NCI-H82 (cell line): ENCODE measurements around the gene FUS.
"Not testable (repeated sequence)": the region's sequence is repeated elsewhere in the genome, so short reads cannot be mapped to it uniquely, and the experiment has no call there.

ENCODE experiments used
- DNase-seq: peaks from one replicate; lab custom pipeline; 2025; lab: John Stamatoyannopoulos, UW

FUS gene

DNA sequence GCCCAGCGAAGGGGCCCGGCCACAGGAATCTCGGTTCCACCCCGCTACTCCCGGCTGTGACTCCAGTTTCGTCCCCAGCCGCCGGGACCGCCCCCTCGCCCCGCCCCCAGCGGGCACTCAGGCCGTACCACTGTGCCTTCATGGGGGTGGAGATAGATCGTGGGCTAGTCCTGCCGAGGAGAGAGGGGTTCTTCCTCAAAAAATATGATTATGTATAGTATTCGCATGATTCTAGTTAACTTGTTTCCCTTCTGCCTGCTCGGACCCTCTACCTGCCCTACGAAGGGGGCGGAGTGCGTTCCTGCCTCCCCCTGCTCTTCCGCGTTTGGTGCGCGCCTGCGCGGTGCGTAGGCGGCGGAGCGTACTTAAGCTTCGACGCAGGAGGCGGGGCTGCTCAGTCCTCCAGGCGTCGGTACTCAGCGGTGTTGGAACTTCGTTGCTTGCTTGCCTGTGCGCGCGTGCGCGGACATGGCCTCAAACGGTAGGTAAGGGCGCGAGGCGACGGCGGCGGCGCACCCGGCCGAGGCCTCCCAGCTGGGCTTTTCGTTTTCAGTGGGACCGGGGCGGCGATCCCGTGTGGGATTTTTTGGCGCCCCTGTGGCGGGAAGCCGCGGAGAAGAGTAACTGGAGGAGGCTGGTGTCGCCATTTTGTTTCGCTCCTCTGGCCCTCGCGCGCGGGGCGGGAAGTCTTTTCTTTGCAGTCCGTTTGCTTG, at the start of gene FUS:
Gene FUS, plus strand, starts transcription at position 393 of the 713 bp plus-strand sequence. Its CDS starts 76 bp downstream, at position 469.
- peak; percentile 90 for DNase-seq

DNA sequence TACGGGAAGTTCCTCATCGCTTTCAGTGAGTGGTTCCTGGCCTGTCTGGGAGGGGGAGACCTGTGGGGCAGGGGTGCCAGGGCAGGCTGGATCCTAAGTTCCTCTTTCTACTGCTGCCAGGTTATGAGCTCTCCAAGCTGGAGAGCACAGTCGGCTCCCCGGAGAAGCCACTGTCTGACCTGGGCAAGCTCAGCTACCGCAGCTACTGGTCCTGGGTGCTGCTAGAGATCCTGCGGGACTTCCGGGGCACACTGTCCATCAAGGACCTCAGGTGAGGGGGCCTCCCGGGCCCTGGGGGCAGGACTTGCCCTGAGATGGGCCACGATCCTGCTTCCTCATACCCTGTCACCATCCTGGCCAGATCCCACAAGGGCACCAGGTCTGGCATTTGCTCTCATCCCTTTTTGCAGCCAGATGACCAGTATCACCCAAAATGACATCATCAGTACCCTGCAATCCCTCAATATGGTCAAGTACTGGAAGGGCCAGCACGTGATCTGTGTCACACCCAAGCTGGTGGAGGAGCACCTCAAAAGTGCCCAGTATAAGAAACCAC, 49.5 kb upstream of the FUS start:
- no peak for DNase-seq

DNA sequence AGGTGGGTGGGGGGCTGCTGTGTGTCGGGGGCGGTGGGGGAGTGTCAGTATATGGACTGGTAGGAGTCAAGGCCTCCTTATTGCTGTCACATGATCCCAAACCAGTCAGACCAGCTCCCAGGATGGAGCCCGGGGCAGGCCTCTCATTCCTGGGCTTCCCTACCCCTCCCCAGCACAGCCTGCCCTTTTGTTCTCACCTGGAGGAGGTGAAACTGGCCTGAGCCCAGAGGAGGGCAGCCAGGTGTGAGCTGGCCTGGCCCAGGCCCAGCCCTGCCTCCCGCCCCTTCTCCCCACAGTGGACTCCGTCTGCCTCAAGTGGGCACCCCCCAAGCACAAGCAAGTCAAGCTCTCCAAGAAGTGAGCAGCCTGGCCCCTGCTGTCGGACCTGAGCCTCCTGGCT, 49.0 kb upstream of the FUS start:
- no peak for DNase-seq

DNA sequence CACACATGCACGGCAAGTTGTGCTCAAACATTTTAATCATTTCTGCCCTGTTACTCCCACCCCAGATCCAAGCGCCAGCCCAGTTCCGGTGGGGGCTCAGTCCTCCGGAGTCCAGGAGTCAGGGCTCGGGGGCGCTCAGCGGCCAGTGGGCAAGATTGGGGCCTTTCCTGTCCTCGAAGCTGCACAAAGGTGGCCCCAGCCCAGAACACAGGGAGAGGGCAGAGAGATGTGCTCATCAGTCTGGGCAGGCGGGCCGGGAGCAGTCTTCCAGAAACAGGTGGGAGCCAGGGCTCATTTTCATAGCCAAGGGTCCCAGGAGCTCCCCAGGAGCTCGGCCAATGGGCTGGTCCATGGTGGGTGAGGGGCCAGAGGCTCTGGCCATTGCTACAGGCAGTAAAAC, 48.5 kb upstream of the FUS start:
- no peak for DNase-seq

DNA sequence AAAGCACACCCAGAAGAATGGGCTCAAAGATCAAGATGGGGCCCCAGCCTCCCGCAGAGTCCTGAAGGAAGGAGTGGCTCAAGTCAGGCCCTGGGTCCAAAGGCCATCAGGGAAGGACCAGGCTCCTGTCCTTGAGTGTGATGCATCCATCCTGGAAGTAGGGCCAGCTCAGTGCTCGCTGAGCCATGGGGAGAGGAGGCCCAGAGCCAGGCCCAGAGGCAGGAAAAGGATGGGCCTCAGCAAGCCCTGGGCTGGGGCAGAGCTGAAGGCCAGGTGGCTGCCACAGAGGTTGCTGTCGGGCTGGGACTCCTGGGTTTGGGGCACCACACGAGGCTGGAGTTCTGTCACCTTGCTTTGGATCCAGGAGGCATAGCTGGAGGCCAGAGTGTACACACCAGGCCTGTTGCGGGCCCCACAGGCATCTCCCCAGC, 48.1 kb upstream of the FUS start:
- DNase-seq: no peak

DNA sequence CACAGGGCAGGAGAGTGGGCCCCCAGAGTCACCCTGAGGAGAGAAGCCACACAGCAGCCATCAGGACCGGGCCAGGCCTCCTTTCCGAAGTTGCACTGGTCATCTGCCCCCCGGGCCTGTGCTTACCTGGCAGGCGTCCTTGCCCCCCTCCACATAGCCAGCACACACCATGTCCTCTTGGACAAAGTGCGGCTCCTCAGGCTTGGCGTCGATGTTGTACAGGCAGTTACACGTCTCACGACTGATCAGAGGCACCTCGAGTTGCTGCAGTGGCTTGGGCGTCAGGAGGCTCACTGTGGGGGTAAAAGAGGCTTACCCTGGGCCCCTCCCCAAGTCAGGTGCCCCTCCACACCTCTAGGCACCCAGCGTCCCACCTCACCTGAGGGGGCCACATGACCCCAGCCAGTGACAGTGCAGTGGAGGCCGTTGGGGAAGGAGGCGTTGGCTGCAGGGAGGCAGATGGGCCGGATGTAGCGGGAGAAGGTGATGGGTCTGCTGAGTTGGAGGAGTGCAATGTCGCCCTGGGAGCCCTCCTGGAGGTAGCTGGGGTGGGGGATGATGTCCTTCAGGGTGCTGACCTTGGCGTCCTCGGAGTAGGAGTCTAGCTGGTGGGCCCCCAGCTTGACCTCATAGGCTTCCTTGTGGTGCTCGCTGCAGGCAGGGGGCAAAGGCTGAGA, 47.5 kb upstream of the FUS start:
- no peak for DNase-seq

DNA sequence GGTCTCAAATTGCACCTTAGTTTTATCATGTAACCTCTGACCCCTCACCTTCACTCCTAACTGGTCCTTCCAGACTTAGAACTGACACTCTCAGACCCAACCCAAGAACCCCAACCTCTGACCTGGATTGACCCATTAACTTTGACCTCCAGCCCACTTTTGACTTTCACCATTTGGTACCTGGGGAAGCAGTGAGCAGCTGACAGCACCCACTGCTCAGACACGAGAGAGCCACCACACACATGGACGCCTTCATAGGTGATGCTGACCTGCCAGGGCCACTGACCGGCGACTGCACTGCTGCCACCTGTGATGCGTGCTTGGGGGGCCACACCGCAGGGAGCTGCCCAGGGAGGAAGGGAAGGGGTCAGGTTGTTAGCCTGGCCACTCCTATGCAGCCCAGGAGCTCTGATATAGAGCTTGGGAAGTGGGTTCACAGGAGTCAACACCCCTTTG, 46.9 kb upstream of the FUS start:
- no peak for DNase-seq

DNA sequence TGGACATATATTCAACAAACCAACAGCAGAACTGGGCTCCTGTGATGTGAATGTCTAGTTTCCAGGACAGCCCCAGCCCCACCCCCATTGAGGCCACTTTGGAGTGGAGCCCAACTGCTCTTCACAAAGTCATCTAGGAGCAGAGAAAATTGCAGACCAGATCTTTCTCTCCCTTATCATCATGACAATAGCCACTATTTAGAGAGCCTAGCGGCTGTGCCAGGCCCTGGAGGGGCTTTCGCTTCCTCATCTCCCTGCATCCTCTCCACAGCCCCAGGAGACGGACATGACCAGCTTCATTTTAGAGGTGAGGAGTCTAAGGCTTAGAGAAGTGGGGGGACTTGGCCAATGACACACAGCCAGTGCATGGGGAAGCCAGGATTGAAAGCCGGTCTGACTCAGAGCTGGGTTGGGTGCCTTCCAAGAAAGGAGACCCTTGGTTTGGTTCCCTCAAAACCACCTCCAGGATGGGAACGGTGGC, 45.8 kb upstream of the FUS start:
- DNase-seq: no peak

DNA sequence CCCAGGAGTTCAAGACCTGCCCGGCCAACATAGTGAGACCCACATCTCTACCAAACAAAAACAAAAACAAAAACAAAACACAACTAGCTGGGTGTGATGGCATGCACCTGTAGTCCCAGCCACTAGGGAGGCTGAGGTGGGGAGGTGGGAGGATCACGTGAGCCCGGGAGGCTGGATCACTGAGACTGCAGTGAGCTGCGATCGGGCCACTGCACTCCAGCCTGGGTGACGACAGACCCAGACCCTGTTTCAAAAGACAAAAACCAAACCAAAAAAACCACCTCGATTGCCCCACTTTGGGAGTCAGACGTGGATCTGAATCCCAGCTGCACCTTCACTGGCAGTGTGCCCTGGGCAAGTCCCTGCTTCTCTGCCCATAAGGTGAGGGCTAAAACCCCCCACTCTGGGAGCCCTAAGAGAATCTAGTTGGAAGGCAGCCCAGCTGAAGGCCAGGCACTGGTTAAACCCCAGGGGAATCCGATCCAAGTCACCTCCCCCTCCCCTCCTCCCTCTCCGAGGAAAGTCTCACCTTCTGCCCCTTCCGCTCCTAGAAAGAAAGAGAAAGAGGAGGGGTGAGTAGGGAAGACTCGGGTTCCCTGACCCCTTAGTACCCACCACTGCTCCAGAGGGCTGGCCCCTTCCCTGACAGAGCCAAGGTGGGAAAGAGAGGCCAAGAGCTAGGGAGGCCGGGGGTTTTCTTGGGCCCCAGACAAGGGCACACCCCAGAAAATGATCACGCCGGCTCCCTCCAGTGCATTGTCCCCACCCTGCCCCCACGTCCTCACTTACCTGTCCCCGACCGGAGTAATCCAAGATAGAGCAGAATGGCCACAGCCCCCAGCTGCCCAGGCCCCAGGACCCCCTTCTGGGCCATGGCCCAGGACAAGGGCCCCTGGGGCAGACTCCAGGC, 45.1 kb upstream of the FUS start:
- peak; percentile 87 for DNase-seq

DNA sequence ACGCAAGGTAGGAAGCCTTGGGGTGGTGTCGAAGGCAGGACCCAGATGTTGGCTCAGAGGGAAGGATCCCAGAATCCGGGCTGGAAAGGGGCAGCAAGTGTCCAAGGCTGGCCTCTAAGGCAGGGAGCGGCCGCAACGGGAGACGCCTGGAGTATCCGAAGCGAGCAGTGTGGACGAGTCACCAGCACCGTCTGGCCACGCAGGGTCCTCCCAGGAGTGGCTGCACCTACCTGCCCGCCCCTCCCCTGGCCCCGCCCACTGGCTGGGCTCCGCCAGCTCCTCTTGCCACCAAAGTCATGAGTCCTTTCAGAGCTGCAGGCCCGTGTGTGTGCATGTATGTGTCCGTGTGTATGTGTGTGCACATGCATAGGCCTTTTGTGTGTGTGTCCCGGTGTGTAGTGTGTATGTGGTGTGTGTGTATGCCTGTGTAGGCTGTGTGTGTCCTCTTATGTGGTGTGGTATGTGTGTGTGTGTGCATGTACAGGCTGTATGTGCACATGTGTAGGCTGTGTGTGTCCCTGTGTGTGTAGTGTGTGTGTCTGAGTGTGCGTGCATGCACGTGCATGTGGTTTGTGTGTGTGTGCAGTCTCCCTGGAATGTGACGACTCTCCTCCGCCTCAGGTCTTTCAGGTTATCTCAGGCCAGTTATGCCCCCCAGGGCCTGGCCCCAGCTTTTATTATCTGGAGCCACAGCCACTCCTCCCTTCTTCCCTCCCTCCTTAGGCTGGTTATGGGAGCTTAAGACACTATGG, 44.2 kb upstream of the FUS start, which contains the start of gene PRSS8:
Gene PRSS8, minus strand, starts transcription at position 193 of the 752 bp plus-strand sequence. CDS start 229 bp downstream, outside the sequence.
- peak; percentile 14 for DNase-seq

DNA sequence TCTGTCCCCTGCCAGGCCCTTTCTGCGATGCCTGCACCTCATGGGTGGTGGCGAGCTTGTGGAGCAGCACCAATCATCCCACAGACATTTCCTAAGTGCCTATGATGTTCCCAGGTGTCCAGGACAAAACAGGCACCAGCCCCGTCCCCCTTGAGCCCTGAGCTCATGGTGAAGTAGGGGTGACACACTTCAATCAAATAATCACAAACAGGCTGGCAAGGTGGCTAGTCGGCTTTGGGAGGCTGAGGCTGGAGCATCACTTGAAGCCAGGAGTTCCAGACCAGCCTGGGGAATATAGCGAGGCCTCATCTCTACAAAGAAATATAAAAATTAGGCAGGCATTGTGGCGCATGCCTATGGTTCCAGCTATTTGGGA, 43.7 kb upstream of the FUS start:
- no peak for DNase-seq

DNA sequence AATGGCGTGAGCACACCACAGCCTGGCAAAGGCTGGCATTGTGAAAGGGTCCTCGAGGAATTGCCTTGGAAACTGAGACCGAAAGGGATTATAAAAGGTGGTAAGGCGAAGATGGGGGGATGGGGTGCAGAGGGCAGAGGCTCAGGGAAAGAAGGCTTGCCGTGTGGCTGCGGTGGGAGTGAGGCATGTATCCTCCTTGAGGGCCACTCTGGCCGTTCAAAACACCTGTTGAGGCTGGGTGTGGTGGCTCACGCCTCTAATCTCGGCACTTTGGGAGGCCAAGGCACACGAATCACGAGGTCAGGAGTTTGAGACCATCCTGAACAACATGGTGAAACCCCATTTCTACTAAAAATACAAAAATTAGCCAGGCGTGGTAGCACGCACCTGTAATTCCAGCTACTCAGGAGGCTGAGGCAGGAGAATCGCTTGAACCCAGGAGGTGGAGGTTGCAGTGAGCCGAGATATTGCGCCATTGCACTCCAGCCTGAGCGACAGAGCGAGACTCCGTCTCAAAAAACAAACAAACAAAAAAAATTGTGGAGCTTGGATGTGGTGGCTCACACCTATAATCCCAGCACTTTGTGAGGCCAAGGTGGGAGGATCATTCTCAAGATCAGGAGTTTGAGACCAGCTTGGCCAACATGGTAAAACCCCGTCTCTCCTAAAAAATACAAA, 43.0 kb upstream of the FUS start:
- DNase-seq: not testable (repeated sequence)

DNA sequence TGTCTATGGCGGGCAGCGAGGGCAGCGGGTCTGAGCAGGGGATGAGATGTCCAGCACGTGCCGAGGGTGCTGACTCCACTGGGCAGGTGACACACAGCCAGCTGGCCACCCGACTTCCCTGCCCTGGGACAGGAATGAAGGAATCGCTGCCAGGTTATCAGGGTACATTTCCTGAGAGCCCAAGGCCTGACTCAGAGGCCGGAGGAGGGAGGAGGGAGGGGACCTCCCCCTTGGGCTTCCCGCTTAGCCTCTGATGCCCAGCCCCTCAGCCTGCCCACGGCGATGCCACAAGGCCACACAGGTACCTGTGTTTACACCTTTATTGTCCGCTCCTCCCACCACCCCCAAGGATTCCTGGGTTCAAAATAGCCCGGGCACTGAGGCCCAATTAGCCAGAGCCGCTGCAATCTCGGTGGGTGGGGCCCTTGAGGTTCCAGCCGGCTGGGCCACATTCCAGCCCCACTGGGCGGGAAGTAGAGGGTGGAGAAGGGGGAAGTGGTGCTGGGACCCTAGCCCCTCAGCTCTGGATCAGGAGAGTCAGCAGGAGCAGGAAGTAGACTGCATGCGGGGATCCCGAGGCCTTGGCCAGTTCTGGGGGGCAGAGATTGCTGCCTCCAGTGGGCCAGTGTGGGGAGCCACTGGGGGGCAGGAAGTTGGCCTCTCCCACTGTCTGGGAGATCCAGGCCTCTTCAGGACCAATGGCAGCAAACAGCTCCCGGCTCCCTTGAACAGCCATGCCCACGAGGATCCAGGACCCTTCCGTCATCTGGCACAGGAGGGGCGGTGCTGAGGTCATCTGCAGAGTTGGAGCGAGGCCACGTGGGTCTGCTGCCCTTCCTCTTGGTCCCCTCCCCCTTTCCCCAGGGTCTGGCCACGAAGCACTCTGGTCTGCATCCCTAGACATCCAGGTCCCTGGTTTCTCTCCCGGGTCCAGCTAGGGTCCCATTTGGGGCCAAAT, 41.0 kb upstream of the FUS start:
- no peak for DNase-seq

DNA sequence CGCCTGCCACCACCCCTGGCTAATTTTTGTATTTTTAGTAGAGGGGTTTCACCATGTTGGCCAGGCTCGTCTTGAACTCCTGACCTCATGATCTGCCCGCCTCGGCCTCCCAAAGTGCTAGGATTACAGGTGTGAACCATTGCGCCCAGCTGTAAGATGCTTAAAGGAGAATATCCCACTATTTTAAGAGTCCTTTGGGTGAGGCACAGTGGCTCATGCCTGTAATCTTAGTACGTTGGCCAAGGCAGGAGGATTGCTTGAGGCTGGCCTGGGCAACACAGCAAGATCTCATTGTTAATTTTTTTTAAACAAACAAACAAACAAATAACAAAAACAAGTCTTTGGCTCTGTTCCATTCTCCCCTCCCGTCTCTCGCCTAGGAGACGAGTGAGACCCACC, 38.9 kb upstream of the FUS start:
- not testable (repeated sequence) for DNase-seq

DNA sequence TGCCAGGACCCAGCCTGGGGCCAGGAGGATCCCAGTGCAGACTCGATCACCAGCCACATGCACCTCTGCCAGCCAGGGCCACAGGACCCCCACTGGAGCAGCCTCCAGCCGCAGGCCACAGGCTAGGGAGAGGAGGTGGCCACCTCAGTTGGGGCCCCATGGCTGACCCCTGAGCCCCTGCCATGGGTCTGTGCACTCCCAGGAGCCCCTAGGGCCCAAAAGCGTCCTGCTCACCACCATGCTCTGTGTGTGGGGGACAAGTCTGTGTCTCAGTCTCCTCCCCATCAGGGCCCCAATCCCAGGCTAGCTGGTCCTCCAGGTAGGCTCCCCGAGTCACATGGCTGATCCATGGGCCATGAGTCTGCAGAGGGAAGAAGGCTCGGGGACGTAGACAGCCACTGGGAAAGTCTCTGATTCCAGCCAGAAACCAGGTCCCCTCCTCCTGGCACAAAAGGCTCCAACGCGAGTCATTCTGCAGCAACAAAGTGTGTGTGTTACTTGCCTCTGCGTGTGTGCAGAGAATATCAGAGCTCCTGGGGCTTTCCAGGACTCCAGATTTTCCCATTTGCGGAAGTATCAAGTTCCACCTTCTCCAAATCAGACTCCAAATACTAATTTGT, 38.3 kb upstream of the FUS start:
- DNase-seq: no peak

DNA sequence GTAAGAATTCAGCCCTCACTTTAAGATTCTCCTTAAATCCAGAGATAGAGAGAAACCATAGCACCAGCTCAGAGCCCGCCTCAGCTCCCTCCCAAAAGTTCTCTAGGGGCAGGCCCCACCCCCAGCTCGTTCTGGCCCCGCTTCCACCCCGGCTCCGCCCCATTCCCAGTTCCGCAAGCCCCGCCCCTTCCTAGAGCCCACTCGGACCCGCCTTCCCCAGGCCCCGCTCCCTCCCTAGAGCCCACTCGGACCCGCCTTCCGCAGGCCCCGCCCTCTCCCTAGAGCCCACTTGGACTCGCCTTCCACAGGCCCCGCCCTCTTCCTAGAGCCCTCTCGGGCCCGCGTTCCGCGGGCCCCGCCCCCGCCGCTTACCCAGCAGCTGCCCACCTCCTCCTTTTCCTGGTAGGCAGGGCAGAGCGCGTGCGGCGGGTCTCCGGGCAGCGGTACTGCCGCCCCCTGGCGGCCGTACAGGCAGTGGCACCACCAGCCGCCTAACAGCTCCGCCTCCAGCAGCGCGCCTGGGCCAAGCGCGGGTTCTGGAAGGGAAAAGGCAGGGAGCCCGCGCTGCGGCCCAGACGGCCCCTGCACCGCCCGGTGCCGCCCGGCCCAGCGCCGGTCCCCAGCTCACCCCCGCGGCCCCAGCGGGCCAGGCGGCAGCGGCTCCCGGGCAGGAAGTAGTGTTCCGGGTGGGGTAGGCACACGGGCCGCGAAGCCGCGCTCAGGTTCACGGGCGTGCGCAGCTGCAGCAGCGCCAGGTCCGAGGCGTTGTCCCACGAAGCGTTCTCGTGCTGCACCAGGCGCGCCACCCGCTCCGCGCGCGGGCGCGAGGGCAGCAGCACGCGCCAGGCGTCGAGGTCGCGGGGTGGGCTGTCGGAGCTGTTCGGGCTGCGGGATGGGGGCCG, 37.6 kb upstream of the FUS start:
- DNase-seq: peak; percentile 99

DNA sequence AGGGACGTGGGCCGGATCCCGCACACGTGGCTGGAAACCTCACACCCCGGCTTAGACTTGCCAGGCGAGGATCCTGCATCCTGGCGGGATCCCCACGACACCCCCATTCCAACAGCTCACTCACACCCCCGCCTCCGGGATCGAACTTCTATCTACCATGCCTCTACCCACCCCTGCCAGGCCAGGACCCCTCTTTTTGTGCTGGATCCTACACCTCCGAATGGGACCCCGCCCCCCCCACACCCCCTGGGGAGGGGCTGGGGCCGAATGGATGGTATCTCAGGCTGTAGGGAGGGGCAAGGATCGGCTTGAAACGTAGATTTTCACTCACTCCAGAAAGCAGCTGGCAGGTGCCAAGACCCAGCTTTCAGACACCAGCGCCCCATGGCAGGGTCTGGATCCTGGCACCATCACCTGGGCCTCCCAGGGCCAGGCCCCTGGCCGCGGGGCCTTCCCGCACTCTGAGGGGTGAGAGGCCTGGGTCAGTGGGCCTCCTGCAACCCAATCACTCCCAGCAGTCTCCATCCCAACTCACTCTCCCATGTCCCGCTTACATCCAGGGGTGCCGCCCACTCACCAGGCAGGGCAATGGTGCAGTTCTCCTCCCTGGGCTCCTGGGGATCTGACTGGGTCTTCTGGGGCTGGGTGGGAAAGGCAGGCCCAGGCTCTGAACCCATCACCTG, 36.8 kb upstream of the FUS start:
- no peak for DNase-seq
